Bronchial smooth muscle cell (primary cell): Measurements from ENCODE around the gene PTPN9. TPM values are rescaled to one million over a fixed set of nuclear protein-coding genes. Genes with fewer than 3 reads are reported as not detected.

Experiments used
- total RNA-seq: library from RNA; depleted of rRNA; stranded (reverse); fragments of >200 nt; gene quantifications from 2 replicates; pipeline ENCODE4 v1.2.1, GENCODE V29; 2014

The PTPN9 gene
- 16.1 and 18.4 TPM in 2 replicates for total RNA-seq

DNA sequence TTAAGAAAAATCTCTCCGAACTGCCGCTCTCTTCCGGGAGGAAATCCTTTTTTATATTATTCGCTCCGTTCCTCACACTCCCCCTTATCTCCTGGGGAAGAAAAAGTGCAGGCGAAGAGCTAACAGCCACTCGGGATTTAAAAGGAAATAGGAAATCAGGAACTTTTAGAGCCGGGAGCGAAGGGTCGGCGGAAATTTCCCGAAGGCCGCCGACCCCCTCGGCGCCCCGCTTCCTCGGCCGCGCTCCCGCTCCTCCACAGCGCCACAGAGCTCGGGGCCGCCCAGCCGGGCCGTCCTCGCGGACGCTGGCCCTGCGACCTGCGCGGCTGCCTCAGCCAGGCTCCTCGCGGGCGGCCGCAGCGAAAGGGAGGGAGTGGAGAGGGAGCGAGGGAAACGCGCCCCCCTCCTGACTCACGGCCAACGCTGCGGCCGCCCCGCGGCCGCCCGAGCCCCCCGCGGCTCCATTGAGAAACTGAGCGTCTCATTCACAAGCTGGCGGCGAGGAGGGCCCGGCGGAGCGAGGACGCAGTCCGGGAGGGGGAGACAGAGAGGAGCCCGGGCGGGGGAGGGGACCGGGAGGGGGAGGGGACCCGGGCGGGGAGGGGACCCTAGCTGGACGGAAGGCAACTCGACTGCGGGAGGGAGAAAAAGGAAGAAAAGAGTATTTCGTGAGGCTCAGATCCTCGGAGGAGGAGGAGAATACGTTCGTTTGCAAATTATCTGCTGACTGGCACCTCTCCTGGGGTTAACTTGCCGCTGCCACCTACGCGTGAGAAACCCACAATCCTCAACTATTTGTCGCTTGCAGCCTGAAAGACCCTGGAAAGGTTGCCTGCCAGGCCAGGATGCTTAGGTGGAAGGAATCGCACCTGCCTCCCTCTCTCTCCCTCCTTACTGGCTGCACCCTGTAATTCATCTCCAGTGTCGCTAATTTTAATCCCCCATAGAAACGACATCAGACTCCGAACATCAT lies at the start of gene PTPN9:
Gene PTPN9, minus strand, starts transcription at position 368 of the 973 bp plus-strand sequence. CDS start 539 bp downstream, outside the sequence.

DNA sequence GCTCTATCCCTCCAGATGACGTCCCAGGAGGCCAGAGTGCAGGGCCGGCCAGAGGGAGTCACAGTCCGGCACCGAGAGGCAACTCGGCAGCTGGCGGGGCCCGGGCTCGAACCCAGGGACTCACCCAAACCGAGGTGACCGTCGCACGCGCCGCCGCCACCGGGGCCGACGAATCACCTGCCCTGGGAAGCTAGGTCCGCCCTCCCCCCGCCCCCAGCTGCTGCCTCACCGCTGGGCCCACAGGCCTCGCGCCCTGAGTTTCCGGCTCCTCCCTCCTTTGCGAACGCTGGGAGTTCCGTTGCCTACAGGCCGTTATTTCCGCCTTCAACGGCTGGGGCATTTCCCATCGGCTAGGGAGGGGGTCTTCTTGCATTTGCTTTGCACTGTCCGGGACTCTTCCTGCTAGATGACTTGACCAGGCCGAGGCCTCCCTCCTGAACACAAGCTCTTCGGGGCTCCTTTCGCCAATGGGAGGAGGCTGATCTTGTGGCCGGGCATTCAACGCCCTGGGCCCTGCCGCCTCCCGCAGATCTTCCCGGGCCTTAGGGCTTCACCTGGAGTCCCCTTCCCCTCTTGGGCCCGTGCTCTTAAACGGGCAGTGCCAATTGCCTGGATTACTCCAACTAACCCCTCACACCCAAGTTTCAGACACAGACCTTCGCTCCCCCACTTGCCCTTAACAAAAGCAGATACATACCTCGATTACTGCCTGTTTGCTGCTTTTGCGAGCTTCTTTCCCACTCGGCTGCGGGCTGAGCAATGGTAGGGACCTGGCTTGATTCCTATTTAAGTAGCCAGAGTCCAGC lies 46.6 kb upstream of the PTPN9 start, which contains the start of gene SNUPN:
Gene SNUPN, minus strand, starts transcription at position 184 of the 806 bp plus-strand sequence. CDS start 4,674 bp downstream, outside the sequence.

DNA sequence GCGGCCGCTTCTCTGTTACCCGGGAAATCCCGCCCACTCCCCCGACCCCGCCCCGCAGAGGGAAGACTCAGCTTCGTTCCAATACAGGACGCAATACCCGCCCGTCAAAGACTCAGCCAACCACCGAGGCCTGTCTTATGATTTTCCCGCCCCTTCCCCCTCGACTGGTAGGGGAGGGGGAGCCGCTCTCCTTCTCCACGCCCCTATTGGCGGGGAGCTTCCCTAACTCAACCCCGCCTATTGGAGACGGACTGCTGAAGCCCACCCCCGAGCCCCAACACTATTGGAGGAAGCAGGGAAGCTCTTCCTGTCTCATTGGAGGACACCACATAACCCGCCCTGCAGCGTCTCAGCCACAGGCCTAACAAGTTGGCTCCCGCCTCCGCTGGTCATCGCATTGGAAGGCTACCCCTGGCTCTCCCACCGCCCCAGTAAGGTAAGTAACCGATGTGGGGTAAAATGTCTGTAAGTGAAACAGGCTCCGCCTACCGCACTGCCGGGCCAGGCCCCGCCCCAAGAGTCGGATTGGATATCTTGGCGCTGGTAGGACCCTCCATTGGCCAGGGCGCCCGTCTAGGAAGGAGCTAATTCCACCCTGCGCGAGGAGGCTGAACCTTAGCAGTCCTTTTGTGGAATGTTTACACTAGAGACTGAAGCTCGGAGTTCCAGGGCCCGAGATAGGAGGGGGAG lies 127.3 kb downstream of the PTPN9 start, which contains the start of gene SIN3A:
Gene SIN3A, minus strand, starts transcription at position 17 of the 690 bp plus-strand sequence. CDS start 21,315 bp downstream, outside the sequence.

Other genes starting within 250 kb of the PTPN9 start
- gene COMMD4, start 243.3 kb downstream of the PTPN9 start, total RNA-seq: 59.3 and 80.1 TPM in 2 replicates
- gene NEIL1, start 232.3 kb downstream of the PTPN9 start, total RNA-seq: 6.3 TPM in 2 replicates
- gene MAN2C1, start 210.7 kb downstream of the PTPN9 start, total RNA-seq: 85.9 and 95.7 TPM in 2 replicates
- 23.2 and 31.9 TPM in 2 replicates for gene SIN3A, start 127.6 kb downstream of the PTPN9 start, total RNA-seq
- gene SNUPN, start 46.4 kb upstream of the PTPN9 start, total RNA-seq: 29.9 and 31.4 TPM in 2 replicates
- gene IMP3, start 60.9 kb upstream of the PTPN9 start, total RNA-seq: 62.3 and 70.2 TPM in 2 replicates
- 14.0 and 21.8 TPM in 2 replicates for gene SNX33, start 68.6 kb upstream of the PTPN9 start, total RNA-seq
- gene CSPG4, start 133.5 kb upstream of the PTPN9 start, total RNA-seq: 30.7 and 42.1 TPM in 2 replicates